ENCODE measurements around the gene LRRC8B. TPM values are rescaled to one million over a fixed set of nuclear protein-coding genes. Genes with fewer than 3 reads are reported as not detected.
A peak's percentile ranks its signal among the peaks of the same experiment; 100 is the strongest.

The LRRC8B gene
- polyA plus RNA-seq, 3 donors: 4.5 to 9.1 (median 7.9) TPM

- Mint-ChIP-seq H3K27ac (peak overlapping the region in 2 of 7 donors; percentile 30 to 67), H3K4me3 (no peak overlapping the region), H3K9me3 (peaks cover 2 to 15% (median 6%) of the 10 kb centered on the region in 7 donors), H3K4me1 (peaks cover 40% of the 10 kb centered on the region), H3K36me3 (peaks cover 6 to 19% of the 10 kb centered on the region in 2 donors), H3K27me3 (ENCODE audit: low read depth in 3 of 3) (no peaks in the 10 kb centered on the region)
- peaks cover 91% of the 10 kb centered on the region for H4K20me1 ChIP-seq (ENCODE audit: insufficient read depth, low read length)
- H3K4me3 ChIP-seq (replicated peaks in 1 of 3; ENCODE audit: low read depth in 2 of 3, low read length in 3 of 3): no peak overlapping the region
- no peak overlapping the region for H2AFZ ChIP-seq (ENCODE audit: insufficient read depth, low read depth, low read length, poor library complexity, severe bottlenecking)
- peaks cover 100% of the 10 kb centered on the region for H3K79me2 ChIP-seq (ENCODE audit: insufficient read depth, low read length)
- TF ChIP-seq, protein P1, sequence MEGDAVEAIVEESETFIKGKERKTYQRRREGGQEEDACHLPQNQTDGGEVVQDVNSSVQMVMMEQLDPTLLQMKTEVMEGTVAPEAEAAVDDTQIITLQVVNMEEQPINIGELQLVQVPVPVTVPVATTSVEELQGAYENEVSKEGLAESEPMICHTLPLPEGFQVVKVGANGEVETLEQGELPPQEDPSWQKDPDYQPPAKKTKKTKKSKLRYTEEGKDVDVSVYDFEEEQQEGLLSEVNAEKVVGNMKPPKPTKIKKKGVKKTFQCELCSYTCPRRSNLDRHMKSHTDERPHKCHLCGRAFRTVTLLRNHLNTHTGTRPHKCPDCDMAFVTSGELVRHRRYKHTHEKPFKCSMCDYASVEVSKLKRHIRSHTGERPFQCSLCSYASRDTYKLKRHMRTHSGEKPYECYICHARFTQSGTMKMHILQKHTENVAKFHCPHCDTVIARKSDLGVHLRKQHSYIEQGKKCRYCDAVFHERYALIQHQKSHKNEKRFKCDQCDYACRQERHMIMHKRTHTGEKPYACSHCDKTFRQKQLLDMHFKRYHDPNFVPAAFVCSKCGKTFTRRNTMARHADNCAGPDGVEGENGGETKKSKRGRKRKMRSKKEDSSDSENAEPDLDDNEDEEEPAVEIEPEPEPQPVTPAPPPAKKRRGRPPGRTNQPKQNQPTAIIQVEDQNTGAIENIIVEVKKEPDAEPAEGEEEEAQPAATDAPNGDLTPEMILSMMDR (IDR thresholded peaks at IDR 0.05): no peak
- no peak overlapping the region for H3K9ac ChIP-seq (ENCODE audit: insufficient read depth, low read length, poor library complexity, severe bottlenecking)
- H3K27ac ChIP-seq (ENCODE audit: low read depth in 1 of 2, low read length in 2 of 2): no peak overlapping the region
- WGBS (ENCODE audit: insufficient coverage): no CpG with 5 or more reads among the region's 9 CpGs
- peaks cover 0 to 7% of the 10 kb centered on the region in 2 donors for H3K9me3 ChIP-seq (replicated peaks in 1 of 2; ENCODE audit: control insufficient read depth in 1 of 2, insufficient read depth in 1 of 2, low read length in 2 of 2)
- intact Hi-C loops (cut with micrococcal nuclease): no loop called here
- peaks cover 20 to 37% of the 10 kb centered on the region in 2 donors for H3K4me1 ChIP-seq (ENCODE audit: control insufficient read depth in 1 of 2, insufficient read depth in 2 of 2, low read length in 2 of 2)
- peaks cover 0 to 6% of the 10 kb centered on the region in 2 donors for H3K36me3 ChIP-seq (replicated peaks in 1 of 2; ENCODE audit: control insufficient read depth in 1 of 2, insufficient read depth in 2 of 2, low read length in 2 of 2)
- no peaks in the 10 kb centered on the region for H3K27me3 ChIP-seq (ENCODE audit: control insufficient read depth in 2 of 2, insufficient read depth in 2 of 2, low read length in 2 of 2)
- no peak overlapping the region for H3K4me2 ChIP-seq (replicated peaks; ENCODE audit: extremely low read depth, low read length, poor library complexity, severe bottlenecking)
- DNase-seq: no peak
Observed at GRCh38 chr1:89644119-89644814, 119.6 kb downstream of the LRRC8B start.

DNA sequence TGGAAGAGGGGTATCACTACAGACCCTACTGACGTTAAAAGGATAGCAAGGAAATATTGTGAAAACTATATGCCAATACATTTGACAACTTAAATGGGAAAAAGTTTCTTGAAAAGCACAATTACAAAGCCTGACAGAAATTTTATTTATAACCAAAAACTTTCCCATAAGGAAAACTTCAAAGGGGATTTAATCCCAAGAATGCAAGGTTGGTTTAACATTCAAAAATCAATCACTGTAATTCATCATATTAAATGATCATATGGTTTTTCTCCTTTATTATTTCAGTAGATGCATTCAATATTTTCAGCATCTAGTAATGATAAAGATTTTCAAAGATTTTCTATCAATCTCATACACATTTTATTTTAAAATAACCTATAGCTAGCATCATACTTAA is 121.6 kb downstream of the LRRC8B start:
- Mint-ChIP-seq H3K27me3 (ENCODE audit: low read depth in 3 of 3) (no peaks in the 10 kb centered on the region), H3K36me3 (peaks cover 9 to 27% of the 10 kb centered on the region in 2 donors), H3K4me3 (no peak overlapping the region), H3K9me3 (peaks cover 2 to 15% (median 6%) of the 10 kb centered on the region in 7 donors), H3K4me1 (peaks cover 43% of the 10 kb centered on the region), H3K27ac (no peak overlapping the region)
- intact Hi-C loops (cut with micrococcal nuclease): no loop called here
- TF ChIP-seq, protein P1 (IDR thresholded peaks at IDR 0.05): no peak
- Histone ChIP-seq H3K4me2 (replicated peaks; ENCODE audit: extremely low read depth, low read length, poor library complexity, severe bottlenecking) (no peak overlapping the region), H3K79me2 (ENCODE audit: insufficient read depth, low read length) (peaks cover 100% of the 10 kb centered on the region), H4K20me1 (ENCODE audit: insufficient read depth, low read length) (peaks cover 91% of the 10 kb centered on the region), H3K9ac (ENCODE audit: insufficient read depth, low read length, poor library complexity, severe bottlenecking) (no peak overlapping the region), H3K36me3 (replicated peaks in 1 of 2; ENCODE audit: control insufficient read depth in 1 of 2, insufficient read depth in 2 of 2, low read length in 2 of 2) (peaks cover 0 to 6% of the 10 kb centered on the region in 2 donors), H2AFZ (ENCODE audit: insufficient read depth, low read depth, low read length, poor library complexity, severe bottlenecking) (no peak overlapping the region), H3K27me3 (ENCODE audit: control insufficient read depth in 2 of 2, insufficient read depth in 2 of 2, low read length in 2 of 2) (no peaks in the 10 kb centered on the region), H3K4me3 (replicated peaks in 1 of 3; ENCODE audit: low read depth in 2 of 3, low read length in 3 of 3) (no peak overlapping the region), H3K4me1 (ENCODE audit: control insufficient read depth in 1 of 2, insufficient read depth in 2 of 2, low read length in 2 of 2) (peaks cover 9 to 19% of the 10 kb centered on the region in 2 donors), H3K9me3 (replicated peaks in 1 of 2; ENCODE audit: control insufficient read depth in 1 of 2, insufficient read depth in 1 of 2, low read length in 2 of 2) (peaks cover 0 to 7% of the 10 kb centered on the region in 2 donors), H3K27ac (ENCODE audit: low read depth in 1 of 2, low read length in 2 of 2) (no peak overlapping the region)
- no peak for DNase-seq
- WGBS (ENCODE audit: insufficient coverage): no CpG with 5 or more reads among the region's 1 CpG

Other genes starting within 250 kb of the LRRC8B start
- not detected for gene GBP6, start 160.8 kb upstream of the LRRC8B start, polyA plus RNA-seq
- gene LRRC8C, start 108.3 kb downstream of the LRRC8B start, polyA plus RNA-seq: 10 to 100 TPM; 13.0 to 18.6 (median 16.3) TPM